K562 (cell line): ENCODE results near the gene ARID4B. TPM values are rescaled to one million over a fixed set of nuclear protein-coding genes. Genes with fewer than 3 reads are reported as not detected.

Source experiments
- ATAC-seq: fragments of 200-7000 bp; cut with Tn5 transposase; 3 replicates; pipeline ENCODE4 v1.9.1; 2020; ENCODE audit warnings: moderate library complexity
- BruUV-seq: library from RNA; stranded (reverse); fragments of 400-500 nt; replicated peaks from 2 replicates; lab custom pipeline; 2021; lab: Mats Ljungman, UMichigan
- CTCF ChIA-PET: fragments of 300-600 bp; formaldehyde crosslinking; extraction: SDS; loops from one replicate; lab custom pipeline; 2021; ENCODE audit warnings: low intra/inter-chr PET ratio; lab: Yijun Ruan, JAX
- POLR2A ChIA-PET: fragments of 300-600, 350-650 bp; sonication (Branson Sonifier 250); formaldehyde crosslinking; extraction: SDS; loops from one replicate; lab custom pipeline; 2021; ENCODE audit warnings: antibody characterized with exemption, inconsistent platforms; lab: Yijun Ruan, JAX
- DNase-seq, 4 experiments: peaks; one replicate each; pipeline versions ENCODE4 v3.0.0 to v3.0.0-alpha.2; 2011 to 2018; ENCODE audit warnings: low spot score in 3 of 4, mixed read lengths in 3 of 4; ENCODE audit errors: extremely low read depth in 1 of 4
- FAIRE-seq: peaks from 2 replicates; lab custom pipeline; 2011; peaks lifted over from hg19 to GRCh38; lab: Jason Lieb, UNC
- H2AFZ ChIP-seq: 2 replicates; pipeline ENCODE4 v1.6.0; 2011; ENCODE audit warnings: low read depth, low read length, control low read depth, inconsistent platforms
- H3K27ac ChIP-seq: fragments of 200-600 bp; 3 replicates; pipeline ENCODE4 v1.8.0; 2011; ENCODE audit warnings: low read depth, mild to moderate bottlenecking, control low read depth, inconsistent platforms, low read length, moderate library complexity, mixed read lengths; ENCODE audit errors: extremely low read depth
- H3K27me3 ChIP-seq, 2 experiments: fragments of 300-600 bp in 1 of 2; 2 replicates in 1 of 2; 3 replicates in 1 of 2; pipeline versions ENCODE4 v1.6.0 to v1.8.0; 2011; ENCODE audit warnings: inconsistent platforms in 2 of 2, low read length in 2 of 2, mild to moderate bottlenecking in 1 of 2, mixed read lengths in 1 of 2, moderate library complexity in 1 of 2; ENCODE audit not compliant: control insufficient read depth in 2 of 2, insufficient read depth in 2 of 2
- H3K36me3 ChIP-seq: fragments of 300-600 bp; 3 replicates; pipeline ENCODE4 v1.8.0; 2011; ENCODE audit warnings: mild to moderate bottlenecking, low read length, inconsistent platforms; ENCODE audit not compliant: control insufficient read depth, insufficient read depth
- H3K4me1 ChIP-seq, 2 experiments: fragments of 200-600 bp in 1 of 2; replicated peaks in 1 of 2; 2 replicates in 1 of 2; 3 replicates in 1 of 2; pipeline versions ENCODE4 v1.5.1 to v1.8.0; 2011; ENCODE audit warnings: inconsistent platforms in 2 of 2, low read length in 2 of 2, mild to moderate bottlenecking in 1 of 2, mixed read lengths in 1 of 2, moderate library complexity in 1 of 2; ENCODE audit not compliant: control insufficient read depth in 2 of 2, insufficient read depth in 2 of 2
- H3K4me2 ChIP-seq: 2 replicates; pipeline ENCODE4 v1.6.1; 2011; ENCODE audit warnings: low read length, control low read depth, inconsistent platforms, mixed read lengths; ENCODE audit not compliant: insufficient read depth
- H3K4me3 ChIP-seq: fragments of 200-600 bp; sonication (generic), shearing (Covaris generic); 2 replicates; pipeline ENCODE4 v1.5.1; 2016; ENCODE audit warnings: control low read depth, inconsistent platforms
- H3K79me2 ChIP-seq: fragments of 200-600 bp; 3 replicates; pipeline ENCODE4 v1.8.0; 2011; ENCODE audit warnings: low read length, inconsistent platforms; ENCODE audit not compliant: control insufficient read depth, insufficient read depth
- H3K9ac ChIP-seq, 2 experiments: 2 replicates each; pipeline versions ENCODE4 v1.6.0 to v1.6.1; 2011; ENCODE audit warnings: low read depth in 2 of 2, low read length in 2 of 2, control low read depth in 1 of 2, inconsistent platforms in 1 of 2, mild to moderate bottlenecking in 1 of 2, mixed read lengths in 1 of 2; ENCODE audit not compliant: insufficient read depth in 1 of 2
- H3K9me1 ChIP-seq: one replicate; pipeline ENCODE4 v1.6.0; 2011; ENCODE audit warnings: inconsistent platforms, mild to moderate bottlenecking, low read length, moderate library complexity; ENCODE audit not compliant: control insufficient read depth, insufficient read depth
- H3K9me3 ChIP-seq: replicated peaks from 2 replicates; pipeline ENCODE4 v1.5.1; 2011; ENCODE audit warnings: low read depth, low read length, inconsistent platforms; ENCODE audit not compliant: control insufficient read depth, insufficient read depth
- H4K20me1 ChIP-seq: replicated peaks from 2 replicates; pipeline ENCODE4 v1.6.1; 2011; ENCODE audit warnings: low read length, inconsistent platforms, mixed read lengths; ENCODE audit not compliant: control insufficient read depth, insufficient read depth
- DIDO1 ChIP-seq: fragments of 450-650 bp; IDR thresholded peaks from 2 replicates; pipeline ENCODE4 v1.6.1; 2016; ENCODE audit warnings: low read depth, missing biosample characterization, missing genetic modification characterization
- FOXA3 ChIP-seq, 2 experiments: fragments of 450-650 bp in 1 of 2; sonication (generic) in 1 of 2; formaldehyde crosslinking; IDR thresholded peaks in 1 of 2; conservative IDR thresholded peaks in 1 of 2; 2 replicates each; pipeline versions ENCODE4 v1.4.0 to v1.8.0; 2020 to 2022; ENCODE audit warnings: mild to moderate bottlenecking in 2 of 2, missing genetic modification reagents in 1 of 2
- NFXL1 ChIP-seq: fragments of 450-650 bp; formaldehyde crosslinking; IDR thresholded peaks from 2 replicates; pipeline ENCODE4 v1.4.0; 2021; ENCODE audit warnings: mild to moderate bottlenecking
- NONO ChIP-seq, 2 experiments: fragments of 200-400 bp in 1 of 2; fragments of 450-650 bp in 1 of 2; formaldehyde crosslinking in 1 of 2; IDR thresholded peaks; 2 replicates each; pipeline ENCODE4 v1.6.1; 2017; ENCODE audit warnings: low read depth in 2 of 2, mild to moderate bottlenecking in 2 of 2, moderate library complexity in 2 of 2, low read length in 1 of 2
- NR3C1 ChIP-seq: sonication (generic); formaldehyde crosslinking; IDR thresholded peaks from 2 replicates; pipeline ENCODE4 v1.8.1; 2022; ENCODE audit warnings: missing genetic modification reagents
- TARDBP ChIP-seq: fragments of 450-650 bp; IDR thresholded peaks from 2 replicates; pipeline ENCODE4 v1.6.1; 2016
- ZKSCAN3 ChIP-seq: fragments of 250-450 bp; sonication (Bioruptor Pico); IDR thresholded peaks from 2 replicates; pipeline ENCODE4 v1.4.0; 2020
- ZNF175 ChIP-seq: fragments of 200-800 bp; sonication (Bioruptor generic); IDR thresholded peaks from 2 replicates; pipeline ENCODE4 v1.6.1; 2016; ENCODE audit warnings: low read depth, mild to moderate bottlenecking, missing genetic modification characterization, missing compliant biosample characterization
- ZNF311 ChIP-seq: fragments of 250-450 bp; sonication (Bioruptor Pico); IDR thresholded peaks from 2 replicates; pipeline ENCODE4 v1.4.0; 2020; ENCODE audit warnings: mild to moderate bottlenecking, moderate library complexity
- ZNF764 ChIP-seq: fragments of 250-450 bp; sonication (Bioruptor Pico); IDR thresholded peaks from 2 replicates; pipeline ENCODE4 v1.4.0; 2020; ENCODE audit warnings: low read depth, mild to moderate bottlenecking, moderate library complexity
- in situ Hi-C: fragments of 300-500 bp; cut with MboI; formaldehyde crosslinking; loops from 4 replicates; pipeline ENCODE4 v1.15.0; 2018; ENCODE audit warnings: inconsistent platforms, mixed read lengths
- intact Hi-C: fragments of 100-400 bp; cut with micrococcal nuclease; formaldehyde crosslinking; loops from 2 replicates; pipeline ENCODE4 v1.14.2; 2022
- polyA plus RNA-seq, 8 experiments: library from polyadenylated mRNA; depleted of rRNA in 4 of 8; stranded (reverse) in 5 of 8; unstranded in 3 of 8; fragments of >200 nt; fragmentation: Nextera tagmentation in 2 of 8; fragmentation: Illumina TruSeq in 1 of 8; extraction: Ambion mirVana in 2 of 8; extraction: Trizol in 1 of 8; gene quantifications; 2 replicates each; pipeline versions ENCODE4 v1.2.1 to v1.2.3, GENCODE V29; 2011 to 2014; ENCODE audit warnings: inconsistent platforms in 1 of 8, missing spikeins in 1 of 8
- total RNA-seq, 7 experiments: library from RNA; depleted of rRNA in 6 of 7; stranded (reverse); fragments of >200 nt in 6 of 7; fragmentation: Illumina TruSeq in 2 of 7; extraction: Trizol in 2 of 7; gene quantifications; 2 replicates each; pipeline versions ENCODE4 v1.2.1 to v1.2.3, GENCODE V29; 2011 to 2021; ENCODE audit warnings: low replicate concordance in 1 of 7
- TF ChIP-seq, protein P1 (sequence below): IDR thresholded peaks from 3 replicates; pipeline ENCODE4 v1.6.1; 2011; ENCODE audit warnings: borderline replicate concordance, mild to moderate bottlenecking, moderate library complexity; ENCODE audit not compliant: insufficient read length; ENCODE audit errors: extremely low read depth
- TF ChIP-seq, protein P2 (sequence below): fragments of 450-650 bp; IDR thresholded peaks from 2 replicates; pipeline ENCODE4 v1.6.1; 2017; ENCODE audit warnings: antibody characterized with exemption, mild to moderate bottlenecking
- TF ChIP-seq, protein P3 (sequence below): fragments of 250-450 bp; sonication (Bioruptor Pico); IDR thresholded peaks from 2 replicates; pipeline ENCODE4 v1.5.0; 2021; ENCODE audit warnings: mild to moderate bottlenecking, moderate library complexity

The ARID4B gene
- total and polyA plus RNA-seq, 9 of the 15 experiments (the other 6 are each of a cell fraction or from before 2014, with no cell fraction given), result 8.4 to 38.9 (median 18.5) TPM

- no peaks in the 10 kb centered on the region for H3K4me1 ChIP-seq
- H3K27ac ChIP-seq, result no peak overlapping the region
- no peak for FAIRE-seq
- ATAC-seq, result no peak
- no peak overlapping the region for H3K9ac ChIP-seq
- CTCF ChIA-PET, result no interaction called here
- H2AFZ ChIP-seq, result no peak overlapping the region
- H3K9me3 ChIP-seq, result no peaks in the 10 kb centered on the region
- peaks cover 68% of the 10 kb centered on the region for H3K36me3 ChIP-seq
- POLR2A ChIA-PET, result interaction anchor here (1.1 kb wide), 1 partner anchor 13 kb away, joined by 3 read pairs; no protein-coding TSS in a partner anchor
- H3K27me3 ChIP-seq, result no peaks in the 10 kb centered on the region
- H3K79me2 ChIP-seq, result no peaks in the 10 kb centered on the region
- no peaks in the 10 kb centered on the region for H4K20me1 ChIP-seq
- intact Hi-C loops (no loop called here), in situ Hi-C loops (no loop called here)
- no peak overlapping the region for H3K4me2 ChIP-seq
- no peak for DNase-seq
- no peaks in the 10 kb centered on the region for H3K9me1 ChIP-seq
- H3K4me3 ChIP-seq, result no peak overlapping the region
- BruUV-seq, result no TSS peak
- TF ChIP-seq TARDBP (no peak), DIDO1 (no peak), NFXL1 (no peak), FOXA3 (CRISPR knock-in tag; conservative IDR thresholded peaks at IDR 0.05 in 1 of 2, IDR thresholded peaks at IDR 0.05 in 1 of 2) (no peak), ZKSCAN3 (CRISPR knock-in tag) (no peak), ZNF764 (CRISPR knock-in tag) (no peak), ZNF311 (no peak), NR3C1 (CRISPR knock-in tag) (no peak), ZNF175 (CRISPR knock-in tag) (no peak), NONO (IDR thresholded peaks at IDR 0.05; ENCODE audit: low read depth in 2 of 2, low read length in 1 of 2) (no peak)
- TF ChIP-seq, protein P1, sequence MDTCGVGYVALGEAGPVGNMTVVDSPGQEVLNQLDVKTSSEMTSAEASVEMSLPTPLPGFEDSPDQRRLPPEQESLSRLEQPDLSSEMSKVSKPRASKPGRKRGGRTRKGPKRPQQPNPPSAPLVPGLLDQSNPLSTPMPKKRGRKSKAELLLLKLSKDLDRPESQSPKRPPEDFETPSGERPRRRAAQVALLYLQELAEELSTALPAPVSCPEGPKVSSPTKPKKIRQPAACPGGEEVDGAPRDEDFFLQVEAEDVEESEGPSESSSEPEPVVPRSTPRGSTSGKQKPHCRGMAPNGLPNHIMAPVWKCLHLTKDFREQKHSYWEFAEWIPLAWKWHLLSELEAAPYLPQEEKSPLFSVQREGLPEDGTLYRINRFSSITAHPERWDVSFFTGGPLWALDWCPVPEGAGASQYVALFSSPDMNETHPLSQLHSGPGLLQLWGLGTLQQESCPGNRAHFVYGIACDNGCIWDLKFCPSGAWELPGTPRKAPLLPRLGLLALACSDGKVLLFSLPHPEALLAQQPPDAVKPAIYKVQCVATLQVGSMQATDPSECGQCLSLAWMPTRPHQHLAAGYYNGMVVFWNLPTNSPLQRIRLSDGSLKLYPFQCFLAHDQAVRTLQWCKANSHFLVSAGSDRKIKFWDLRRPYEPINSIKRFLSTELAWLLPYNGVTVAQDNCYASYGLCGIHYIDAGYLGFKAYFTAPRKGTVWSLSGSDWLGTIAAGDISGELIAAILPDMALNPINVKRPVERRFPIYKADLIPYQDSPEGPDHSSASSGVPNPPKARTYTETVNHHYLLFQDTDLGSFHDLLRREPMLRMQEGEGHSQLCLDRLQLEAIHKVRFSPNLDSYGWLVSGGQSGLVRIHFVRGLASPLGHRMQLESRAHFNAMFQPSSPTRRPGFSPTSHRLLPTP, result no peak
- TF ChIP-seq, protein P2, sequence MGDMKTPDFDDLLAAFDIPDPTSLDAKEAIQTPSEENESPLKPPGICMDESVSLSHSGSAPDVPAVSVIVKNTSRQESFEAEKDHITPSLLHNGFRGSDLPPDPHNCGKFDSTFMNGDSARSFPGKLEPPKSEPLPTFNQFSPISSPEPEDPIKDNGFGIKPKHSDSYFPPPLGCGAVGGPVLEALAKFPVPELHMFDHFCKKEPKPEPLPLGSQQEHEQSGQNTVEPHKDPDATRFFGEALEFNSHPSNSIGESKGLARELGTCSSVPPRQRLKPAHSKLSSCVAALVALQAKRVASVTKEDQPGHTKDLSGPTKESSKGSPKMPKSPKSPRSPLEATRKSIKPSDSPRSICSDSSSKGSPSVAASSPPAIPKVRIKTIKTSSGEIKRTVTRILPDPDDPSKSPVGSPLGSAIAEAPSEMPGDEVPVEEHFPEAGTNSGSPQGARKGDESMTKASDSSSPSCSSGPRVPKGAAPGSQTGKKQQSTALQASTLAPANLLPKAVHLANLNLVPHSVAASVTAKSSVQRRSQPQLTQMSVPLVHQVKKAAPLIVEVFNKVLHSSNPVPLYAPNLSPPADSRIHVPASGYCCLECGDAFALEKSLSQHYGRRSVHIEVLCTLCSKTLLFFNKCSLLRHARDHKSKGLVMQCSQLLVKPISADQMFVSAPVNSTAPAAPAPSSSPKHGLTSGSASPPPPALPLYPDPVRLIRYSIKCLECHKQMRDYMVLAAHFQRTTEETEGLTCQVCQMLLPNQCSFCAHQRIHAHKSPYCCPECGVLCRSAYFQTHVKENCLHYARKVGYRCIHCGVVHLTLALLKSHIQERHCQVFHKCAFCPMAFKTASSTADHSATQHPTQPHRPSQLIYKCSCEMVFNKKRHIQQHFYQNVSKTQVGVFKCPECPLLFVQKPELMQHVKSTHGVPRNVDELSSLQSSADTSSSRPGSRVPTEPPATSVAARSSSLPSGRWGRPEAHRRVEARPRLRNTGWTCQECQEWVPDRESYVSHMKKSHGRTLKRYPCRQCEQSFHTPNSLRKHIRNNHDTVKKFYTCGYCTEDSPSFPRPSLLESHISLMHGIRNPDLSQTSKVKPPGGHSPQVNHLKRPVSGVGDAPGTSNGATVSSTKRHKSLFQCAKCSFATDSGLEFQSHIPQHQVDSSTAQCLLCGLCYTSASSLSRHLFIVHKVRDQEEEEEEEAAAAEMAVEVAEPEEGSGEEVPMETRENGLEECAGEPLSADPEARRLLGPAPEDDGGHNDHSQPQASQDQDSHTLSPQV, result no peak
- TF ChIP-seq, protein P3, sequence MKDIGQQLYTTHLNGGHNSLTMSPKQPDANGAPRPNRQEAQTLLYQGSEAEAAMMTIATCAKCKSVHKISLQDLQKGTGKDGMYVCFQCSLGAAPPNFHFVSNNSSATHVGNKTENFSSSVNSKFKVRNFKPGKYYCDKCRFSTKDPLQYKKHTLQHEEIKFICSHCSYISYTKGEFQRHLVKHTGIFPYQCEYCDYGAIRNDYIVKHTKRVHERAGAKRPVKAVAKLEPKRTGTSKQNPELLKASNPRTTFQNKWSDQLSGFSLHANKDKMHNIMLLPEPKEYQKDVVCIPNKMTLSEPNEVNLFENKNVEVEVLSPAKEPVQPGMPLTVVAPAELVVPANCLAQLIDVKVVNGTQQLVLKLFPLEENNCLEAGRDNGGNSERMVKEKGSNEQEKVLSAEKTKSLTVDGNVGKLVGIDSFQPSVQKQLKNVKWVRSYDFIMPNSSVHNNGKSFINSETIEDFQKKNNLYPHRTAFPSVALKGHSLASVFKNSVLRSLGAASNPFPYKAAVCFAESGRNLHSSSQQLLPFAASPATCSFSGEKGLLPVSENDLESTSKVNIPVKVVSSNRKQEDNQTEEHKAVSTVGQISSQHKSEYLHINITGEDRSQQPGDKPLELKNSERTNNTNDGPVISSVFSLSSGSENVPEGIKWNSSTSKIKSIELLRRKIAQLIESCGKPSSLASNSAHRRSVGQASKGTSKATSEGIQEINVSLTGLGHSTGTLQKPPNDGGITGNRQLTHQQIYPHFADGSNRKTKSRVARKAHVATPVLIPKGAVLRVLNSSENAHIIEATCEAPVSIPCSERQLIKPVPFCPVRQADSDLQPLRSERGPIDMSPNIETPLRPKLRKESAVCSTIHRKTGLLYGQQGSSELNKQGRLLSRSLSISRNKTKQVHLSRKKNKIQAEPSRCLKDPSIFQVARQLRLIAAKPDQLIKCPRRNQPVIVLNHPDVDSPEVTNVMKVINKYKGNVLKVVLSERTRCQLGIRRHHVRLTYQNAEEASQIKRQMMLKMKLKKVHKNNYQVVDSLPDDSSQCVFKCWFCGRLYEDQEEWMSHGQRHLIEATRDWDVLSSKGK (CRISPR knock-in tag), result no peak
Observed at GRCh38 chr1:235169986-235170385, 158.0 kb downstream of the ARID4B start.
